GM21526 (cell line): ENCODE measurements around the gene OR7C2.
"Not testable (repeated sequence)": the region's sequence is repeated elsewhere in the genome, so short reads cannot be mapped to it uniquely, and the experiment has no call there.

Experiments used
- ATAC-seq: cut with Tn5 transposase; IDR thresholded peaks from one replicate; pipeline ENCODE4 v1.9.1; 2021; ENCODE audit warnings: moderate library complexity; ENCODE audit not compliant: unreplicated experiment, low FRiP score

Gene OR7C2

GRCh38 chr19:14941189-14941588 lies at the start of gene OR7C2:
Gene OR7C2 (plus strand): TSS chr19:14941489. CDS start chr19:14941489, 0 bp downstream.
- ATAC-seq = no peak

DNA sequence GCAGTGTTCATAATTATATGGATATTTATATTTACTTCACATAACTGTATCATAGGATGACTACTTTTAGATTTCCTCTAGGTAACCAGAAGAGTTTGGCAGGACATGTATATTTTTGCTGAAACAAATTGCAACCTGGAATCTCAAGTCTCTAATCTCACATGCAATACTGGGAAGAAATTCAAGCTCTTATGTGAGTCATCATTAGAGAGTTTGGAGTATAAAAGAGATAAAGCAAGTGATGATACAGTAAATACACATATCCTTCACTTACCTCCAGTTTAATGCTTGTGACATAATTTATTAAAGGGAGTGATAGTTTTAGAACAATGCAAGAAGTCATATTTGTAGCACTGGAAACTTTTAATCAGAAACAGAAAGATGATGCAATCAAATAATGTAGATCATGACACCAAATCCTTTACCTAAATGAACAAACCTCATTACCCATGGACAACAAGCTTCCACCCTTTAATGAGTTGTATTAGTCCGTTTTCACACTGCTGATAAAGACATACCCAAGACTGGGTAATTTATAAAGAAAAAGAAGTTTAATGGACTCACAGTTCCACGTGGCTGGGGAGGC lies 39.5 kb upstream of the OR7C2 start:
- no peak for ATAC-seq

DNA sequence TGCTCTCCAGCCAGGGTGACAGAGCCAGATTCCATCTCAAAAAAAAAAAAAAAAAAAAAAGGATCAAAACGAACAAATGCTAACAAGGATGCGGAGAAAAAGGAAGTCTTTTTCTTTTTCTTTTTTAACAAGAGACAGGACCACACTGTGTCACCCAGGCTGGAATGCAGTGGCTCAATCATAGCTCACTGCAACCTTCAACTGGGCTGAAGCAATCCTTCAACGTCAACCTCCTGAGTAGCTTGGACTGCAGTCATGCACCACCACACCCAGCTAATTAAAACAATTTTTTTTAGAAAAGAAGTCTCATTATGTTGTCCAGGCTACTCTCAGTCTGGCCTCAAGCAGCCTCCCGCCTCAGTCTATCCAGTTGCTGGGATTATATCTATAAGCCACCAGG lies 34.6 kb upstream of the OR7C2 start:
- no peak for ATAC-seq

DNA sequence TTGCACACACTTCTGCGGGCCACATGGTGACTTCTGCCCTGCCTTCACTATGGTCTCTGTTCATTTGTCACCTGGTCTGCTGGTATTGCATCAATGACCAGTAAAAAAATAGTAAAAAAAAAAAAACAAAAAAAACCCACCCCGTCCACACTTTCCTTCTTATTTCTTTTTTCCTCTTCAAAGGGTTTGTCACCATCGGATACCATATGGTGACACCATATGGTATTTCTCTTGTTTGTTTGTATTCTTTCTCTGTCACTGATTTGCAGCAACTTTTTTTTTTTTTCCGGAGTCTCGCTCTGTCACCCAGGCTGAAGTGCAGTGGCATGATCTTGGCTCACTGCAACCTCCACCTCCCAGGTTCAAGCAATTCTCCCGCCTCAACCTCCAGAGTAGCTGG lies 26.2 kb upstream of the OR7C2 start:
- no peak for ATAC-seq

DNA sequence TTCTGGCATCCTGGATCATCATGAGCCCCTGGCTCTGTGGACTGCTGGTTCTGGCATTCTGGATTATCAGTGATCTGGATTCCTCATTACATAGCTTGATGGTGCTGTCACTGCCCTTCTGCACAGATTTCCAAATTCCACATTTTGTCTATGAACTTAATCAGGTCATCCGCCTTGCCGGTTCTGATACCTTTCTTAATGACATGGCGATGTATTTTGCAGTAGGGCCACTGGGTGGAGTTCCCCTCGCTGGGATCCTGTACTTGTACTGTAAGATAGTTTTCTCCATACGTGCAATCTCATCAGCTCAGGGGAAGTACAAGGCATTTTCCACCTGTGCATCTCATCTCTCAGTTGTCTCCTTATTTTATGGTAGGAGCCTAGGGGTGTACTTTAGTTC lies 24.4 kb upstream of the OR7C2 start:
- no peak for ATAC-seq

DNA sequence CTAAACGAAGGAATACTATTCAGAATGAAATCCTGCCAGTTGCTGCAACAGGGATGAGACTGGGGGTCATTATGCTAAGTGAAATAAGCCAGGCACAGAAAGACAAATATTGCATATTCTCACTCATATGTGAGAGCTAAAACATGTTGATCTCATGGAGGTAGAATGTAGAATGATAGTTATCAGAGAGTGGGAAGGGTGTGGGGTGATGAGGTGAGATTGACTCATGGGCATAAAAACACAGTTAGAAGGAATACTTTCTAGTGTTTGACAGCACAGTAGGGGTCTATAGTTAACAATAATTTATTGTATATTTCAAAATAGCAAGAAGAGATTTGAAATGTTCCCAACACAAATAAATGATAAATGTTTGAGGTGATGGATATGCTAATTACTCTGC lies 7.8 kb upstream of the OR7C2 start:
- ATAC-seq = no peak

GRCh38 chr19:14940266-14940665 lies 1.0 kb upstream of the OR7C2 start:
- ATAC-seq = no peak

- no peak for ATAC-seq
Measured at GRCh38 chr19:14943601-14944000, 2.3 kb downstream of the OR7C2 start.

DNA sequence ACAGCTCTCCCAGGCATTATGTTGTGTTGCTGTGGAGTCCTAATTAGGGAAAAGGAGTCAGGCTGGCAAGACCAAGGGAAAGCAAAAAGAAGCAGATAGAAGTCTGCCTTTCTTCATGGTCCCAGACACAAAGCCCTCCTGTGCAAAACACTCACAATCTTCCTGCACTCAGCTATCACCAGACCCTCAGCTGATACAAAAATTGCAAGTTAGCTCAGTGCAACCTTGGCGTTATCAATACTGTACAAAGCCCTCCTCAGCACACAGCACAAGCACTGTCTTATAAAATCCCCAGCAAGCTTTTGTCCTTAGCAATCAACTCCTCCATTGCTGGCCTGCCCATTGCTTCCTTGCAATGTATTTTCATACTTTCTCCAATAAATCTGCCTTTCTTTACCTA lies 3.2 kb downstream of the OR7C2 start:
- ATAC-seq = no peak

- not testable (repeated sequence) for ATAC-seq
Measured at GRCh38 chr19:14949413-14949812, 8.1 kb downstream of the OR7C2 start.

GRCh38 chr19:14949876-14950275 lies 8.6 kb downstream of the OR7C2 start:
- ATAC-seq = no peak

GRCh38 chr19:14950421-14950820 lies 9.1 kb downstream of the OR7C2 start:
- ATAC-seq = no peak

DNA sequence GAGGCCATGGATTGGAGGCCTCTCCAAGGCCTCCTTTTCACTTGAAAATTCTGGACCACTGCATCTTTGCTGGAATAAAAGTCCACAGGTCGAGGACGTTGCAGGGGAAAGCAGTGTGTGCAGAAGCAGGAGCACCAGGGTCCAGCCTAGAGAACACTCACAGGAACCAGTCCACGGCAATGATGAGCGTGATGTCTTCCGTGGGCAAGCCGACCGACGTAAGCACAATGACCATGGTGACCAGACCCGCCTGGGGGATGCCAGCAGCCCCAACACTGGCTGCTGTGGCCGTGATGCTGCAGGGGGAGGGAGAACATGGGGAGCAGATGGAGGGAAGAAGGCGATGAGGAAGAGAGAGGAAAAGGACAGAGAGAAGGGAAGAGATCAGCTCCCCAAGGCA lies 11.5 kb downstream of the OR7C2 start:
- no peak for ATAC-seq

DNA sequence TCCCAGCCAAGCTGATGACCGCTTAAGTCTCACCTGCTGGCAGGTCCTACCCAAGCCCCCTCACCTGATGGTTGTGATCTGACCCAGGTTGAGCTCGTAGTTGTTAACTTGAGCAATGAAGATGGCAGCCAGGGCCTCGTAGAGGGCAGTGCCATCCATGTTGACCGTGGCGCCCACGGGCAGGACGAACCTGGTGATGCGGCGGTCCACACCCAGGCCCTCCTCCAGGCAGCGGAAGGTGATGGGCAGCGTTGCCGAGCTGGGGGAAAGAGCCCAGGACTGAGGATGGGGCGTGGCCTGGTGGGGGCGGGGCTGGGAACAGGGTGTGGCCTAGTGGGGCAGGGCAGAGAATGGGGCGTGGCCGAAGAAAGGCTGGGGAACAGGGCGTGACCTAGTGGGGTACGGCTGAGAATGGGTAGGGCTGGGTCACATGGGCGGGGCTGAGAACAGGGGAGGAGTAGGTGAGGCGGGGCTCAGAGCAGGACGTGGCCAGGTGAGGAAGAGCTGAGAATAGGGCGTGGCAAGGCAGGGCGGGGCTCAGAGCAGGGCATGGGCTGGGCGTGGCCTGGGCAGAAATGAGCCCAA lies 12.9 kb downstream of the OR7C2 start:
- ATAC-seq = no peak

DNA sequence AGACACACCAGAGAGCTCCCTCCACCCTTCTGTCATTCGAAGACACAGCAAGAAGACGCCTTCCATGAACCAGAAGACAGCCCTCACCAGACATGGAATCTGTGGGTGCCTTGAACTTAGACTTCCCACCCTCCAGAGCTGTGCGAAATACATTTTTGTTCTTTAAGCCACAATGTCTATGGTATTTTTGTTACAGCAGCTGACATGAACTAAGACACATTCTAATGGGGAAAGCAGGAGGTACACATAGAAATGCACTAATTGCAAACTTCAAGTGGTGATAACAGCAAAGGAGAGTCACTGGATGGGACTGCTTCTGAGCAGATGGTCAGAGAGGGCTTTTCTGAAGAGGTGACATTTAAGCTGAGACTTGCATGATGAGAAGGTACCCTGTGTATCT lies 16.2 kb downstream of the OR7C2 start:
- no peak for ATAC-seq

GRCh38 chr19:14959263-14959662 lies 18.0 kb downstream of the OR7C2 start:
- ATAC-seq = no peak

GRCh38 chr19:14961956-14962685 lies 20.8 kb downstream of the OR7C2 start:
- ATAC-seq = no peak

DNA sequence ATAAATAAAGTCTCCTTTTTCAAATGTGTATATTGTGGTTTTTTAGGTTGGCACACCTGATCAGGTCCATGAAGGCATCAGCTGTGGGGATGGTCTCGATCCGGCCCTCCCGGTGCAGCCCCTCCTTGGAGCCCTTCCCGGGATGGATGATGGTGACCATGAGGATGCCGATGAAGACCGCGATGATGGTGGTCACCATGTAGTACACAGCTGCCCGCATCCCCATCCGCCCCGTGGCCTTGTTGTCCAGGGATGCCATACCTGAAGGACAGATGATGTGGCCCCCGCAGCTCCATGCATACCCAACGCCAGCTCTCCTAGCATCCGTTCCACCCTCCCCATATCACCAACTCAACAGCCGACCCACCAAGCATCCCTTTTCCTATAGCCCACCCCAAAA lies 27.0 kb downstream of the OR7C2 start:
- ATAC-seq = no peak

GRCh38 chr19:14971474-14971873 lies 30.2 kb downstream of the OR7C2 start:
- ATAC-seq = no peak

DNA sequence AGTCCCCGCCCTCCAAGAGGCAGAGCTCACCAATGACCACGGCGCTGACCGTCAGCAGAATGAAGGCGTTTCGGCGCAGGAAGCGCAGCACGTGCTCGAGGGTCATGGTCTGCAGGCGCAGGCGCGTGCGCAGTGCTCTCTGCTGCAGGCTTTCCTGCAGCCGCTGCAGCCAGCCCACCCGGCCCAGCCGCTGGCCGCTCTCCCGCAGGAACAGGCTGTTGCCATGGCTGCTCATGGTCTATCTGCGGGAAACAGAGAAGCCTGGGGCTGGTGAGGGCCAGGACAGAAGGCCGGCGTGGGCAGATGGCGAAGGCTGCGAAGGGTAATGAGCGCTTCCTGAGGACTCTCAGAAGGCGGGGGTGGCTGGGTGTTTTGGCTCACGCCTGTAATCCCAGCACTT lies 31.4 kb downstream of the OR7C2 start:
- ATAC-seq = no peak

DNA sequence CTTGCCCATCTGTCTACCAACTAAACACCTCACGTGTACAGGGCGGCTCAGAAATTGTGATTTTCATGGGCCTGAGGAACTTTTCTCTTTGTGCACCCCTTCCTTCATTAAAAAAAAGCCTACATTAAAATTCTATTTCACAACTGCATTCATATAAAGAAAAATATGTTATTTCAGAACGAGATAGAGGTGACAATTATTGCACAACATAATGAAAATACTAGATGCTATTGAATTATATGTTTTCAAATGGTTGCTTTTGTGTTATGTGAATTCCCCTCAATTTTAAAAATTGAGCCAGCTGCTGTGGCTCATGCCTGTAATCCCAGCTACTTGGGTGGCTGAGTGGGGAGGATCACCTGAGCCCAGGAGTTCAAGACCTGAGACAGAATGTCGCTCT lies 33.2 kb downstream of the OR7C2 start:
- ATAC-seq = no peak

DNA sequence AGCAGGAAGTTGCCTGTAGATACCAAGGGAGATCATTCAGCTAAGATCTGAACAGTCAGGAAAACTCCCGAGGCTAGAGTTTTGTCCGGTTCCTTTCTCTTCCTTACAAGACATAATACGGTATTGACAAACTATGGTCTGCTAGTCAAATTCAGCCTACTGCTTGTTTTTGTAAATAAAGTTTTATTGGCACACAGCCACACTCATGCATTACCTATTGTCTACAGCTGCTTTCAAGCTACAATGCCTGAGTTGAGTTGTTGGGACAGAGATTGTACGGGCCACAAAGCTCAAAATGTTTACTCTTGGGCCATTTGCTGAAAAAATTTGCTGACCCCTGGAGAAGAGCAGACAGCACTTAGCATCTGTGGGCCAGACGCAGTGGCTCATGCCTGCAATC lies 35.8 kb downstream of the OR7C2 start:
- ATAC-seq = no peak
